Natural killer cell (primary cell): ENCODE results near the gene TEAD3. TPM values are rescaled to one million over a fixed set of nuclear protein-coding genes. Genes with fewer than 3 reads are reported as not detected.

Experiments used
- ATAC-seq, 3 donors: fragments of 150-1000 bp in 2 of 3; fragments of 200-7000 bp in 1 of 3; cut with Tn5 transposase; 1 replicate in 1 of 3; 2 replicates in 2 of 3; pipeline ENCODE4 v1.10.0; 2021; ENCODE audit warnings: mild to moderate bottlenecking in 2 of 3, moderate library complexity in 2 of 3
- DNase-seq, 2 donors: peaks; one replicate each; pipeline versions ENCODE4 v3.0.0 to v3.0.0-alpha.2; 2013 to 2021; ENCODE audit warnings: mixed read lengths in 1 of 2
- H3K27ac ChIP-seq: one replicate; pipeline ENCODE4 v1.5.1; 2013; ENCODE audit warnings: mild to moderate bottlenecking, low read length
- H3K27me3 ChIP-seq: one replicate; pipeline ENCODE4 v1.6.1; 2013; ENCODE audit warnings: low read length; ENCODE audit not compliant: control insufficient read depth, insufficient read depth
- H3K36me3 ChIP-seq: one replicate; pipeline ENCODE4 v1.6.1; 2013; ENCODE audit warnings: low read length; ENCODE audit not compliant: control insufficient read depth, insufficient read depth
- H3K4me1 ChIP-seq: one replicate; pipeline ENCODE4 v1.6.1; 2013; ENCODE audit warnings: low read length; ENCODE audit not compliant: control insufficient read depth, insufficient read depth
- H3K4me3 ChIP-seq: one replicate; pipeline ENCODE4 v1.5.1; 2013; ENCODE audit warnings: low read length
- H3K9me3 ChIP-seq: one replicate; pipeline ENCODE4 v1.6.1; 2013; ENCODE audit warnings: low read length; ENCODE audit not compliant: control insufficient read depth, insufficient read depth
- H3K27ac Mint-ChIP-seq, 2 donors: one replicate each; pipeline ENCODE4 v1.8.0; 2022; ENCODE audit warnings: mild to moderate bottlenecking in 2 of 2, mixed read lengths in 2 of 2, moderate library complexity in 1 of 2
- H3K27me3 Mint-ChIP-seq, 2 donors: one replicate each; pipeline ENCODE4 v1.8.0; 2022; ENCODE audit warnings: low read depth in 2 of 2, mixed read lengths in 2 of 2
- H3K36me3 Mint-ChIP-seq: one replicate; pipeline ENCODE4 v1.8.0; 2022; ENCODE audit warnings: mixed read lengths
- H3K4me1 Mint-ChIP-seq, 2 donors: one replicate each; pipeline ENCODE4 v1.8.0; 2022; ENCODE audit warnings: mixed read lengths in 2 of 2
- H3K4me3 Mint-ChIP-seq: one replicate; pipeline ENCODE4 v1.8.0; 2022; ENCODE audit warnings: mild to moderate bottlenecking, moderate library complexity, mixed read lengths
- H3K9me3 Mint-ChIP-seq, 2 donors: one replicate each; pipeline ENCODE4 v1.8.0; 2022; ENCODE audit warnings: mixed read lengths in 2 of 2
- CTCF ChIP-seq: fragments of 200-600 bp; IDR thresholded peaks from one replicate; pipeline ENCODE4 v1.8.0; 2022; ENCODE audit warnings: antibody characterized with exemption
- WGBS: methylation state at CpG from one replicate; pipeline ENCODE4 v1.1.7; 2013; ENCODE audit warnings: missing lambda C conversion rate; ENCODE audit not compliant: insufficient coverage; 5-methylcytosine and 5-hydroxymethylcytosine counted together
- intact Hi-C: fragments of 100-400 bp; cut with micrococcal nuclease; formaldehyde crosslinking; loops from one replicate; pipeline ENCODE4 v1.14.2; 2022
- total RNA-seq, 4 donors: library from RNA; stranded (reverse); fragments of 120-200 nt in 1 of 4; gene quantifications; one replicate each; pipeline versions ENCODE4 v1.2.3 to v1.2.4, GENCODE V29; 2013 to 2022

TEAD3 gene
- total RNA-seq, 3 donors from 2014 or later (not counting 1 experiment from before 2014, with no cell fraction given) = 0.39 TPM; not detected in 2

GRCh38 chr6:35487658-35488516 is 9.0 kb downstream of the TEAD3 start:
- WGBS = 29% methylated on average over 9 of the region's 9 CpGs
- Mint-ChIP-seq H3K36me3 (no peaks in the 10 kb centered on the region), H3K4me3 (no peak overlapping the region), H3K9me3 (no peaks in the 10 kb centered on the region), H3K27ac (no peak overlapping the region), H3K27me3 (peaks cover 3 to 10% of the 10 kb centered on the region in 2 donors), H3K4me1 (peaks cover 2 to 21% of the 10 kb centered on the region in 2 donors)
- no peak overlapping the region for H3K4me3 ChIP-seq
- ATAC-seq = no peak
- H3K9me3 ChIP-seq = no peaks in the 10 kb centered on the region
- intact Hi-C loops = no loop called here
- no peak for TF ChIP-seq CTCF
- no peak for DNase-seq
- H3K36me3 ChIP-seq = no peaks in the 10 kb centered on the region
- H3K27ac ChIP-seq = no peak overlapping the region
- H3K4me1 ChIP-seq = peaks cover 6% of the 10 kb centered on the region
- H3K27me3 ChIP-seq = no peaks in the 10 kb centered on the region

- no peak for DNase-seq
- H3K36me3 ChIP-seq = no peaks in the 10 kb centered on the region
- no peak overlapping the region for H3K4me3 Mint-ChIP-seq
- TF ChIP-seq CTCF = no peak
- WGBS = 95% methylated on average over 61 of the region's 61 CpGs
- no peaks in the 10 kb centered on the region for H3K9me3 ChIP-seq
- H3K27me3 Mint-ChIP-seq = peaks cover 0 to 6% of the 10 kb centered on the region in 2 donors
- H3K27ac ChIP-seq = no peak overlapping the region
- no peak overlapping the region for H3K27ac Mint-ChIP-seq
- intact Hi-C loops = no loop called here
- peaks cover 0 to 17% of the 10 kb centered on the region in 2 donors for H3K4me1 Mint-ChIP-seq
- H3K36me3 Mint-ChIP-seq = no peaks in the 10 kb centered on the region
- H3K4me1 ChIP-seq = peaks cover 6% of the 10 kb centered on the region
- H3K4me3 ChIP-seq = no peak overlapping the region
- H3K9me3 Mint-ChIP-seq = no peaks in the 10 kb centered on the region
- no peak for ATAC-seq
- no peaks in the 10 kb centered on the region for H3K27me3 ChIP-seq
These were observed 10.6 kb downstream of the TEAD3 start for GRCh38 chr6:35486005-35486925.

- Mint-ChIP-seq H3K27ac (no peak overlapping the region), H3K4me1 (peaks cover 0 to 9% of the 10 kb centered on the region in 2 donors), H3K9me3 (no peaks in the 10 kb centered on the region), H3K27me3 (no peaks in the 10 kb centered on the region), H3K4me3 (no peak overlapping the region), H3K36me3 (no peaks in the 10 kb centered on the region)
- no peaks in the 10 kb centered on the region for H3K27me3 ChIP-seq
- no peaks in the 10 kb centered on the region for H3K36me3 ChIP-seq
- H3K27ac ChIP-seq = no peak overlapping the region
- no peak for ATAC-seq
- TF ChIP-seq CTCF = no peak
- intact Hi-C loops = no loop called here
- WGBS = 88% methylated on average over 11 of the region's 11 CpGs
- H3K4me1 ChIP-seq = peaks cover 6% of the 10 kb centered on the region
- H3K4me3 ChIP-seq = no peak overlapping the region
- no peak for DNase-seq
- H3K9me3 ChIP-seq = no peaks in the 10 kb centered on the region
These were observed 11.4 kb downstream of the TEAD3 start for GRCh38 chr6:35485402-35485877.
